DMS53 treated with DMSO at 0.1 percent for 48 hours (cell line): ENCODE measurements around the gene MS4A15.
A peak's percentile ranks its signal among the peaks of the same experiment; 100 is the strongest.
"Not testable (repeated sequence)": the region's sequence is repeated elsewhere in the genome, so short reads cannot be mapped to it uniquely, and the experiment has no call there.

Experiments
- DNase-seq: peaks from one replicate; lab custom pipeline; 2025; ENCODE audit not compliant: unreplicated experiment; lab: John Stamatoyannopoulos, UW

The MS4A15 gene

GRCh38 chr11:60753309-60753708 is 3.4 kb upstream of the MS4A15 start:
- no peak for DNase-seq

- DNase-seq = no peak
Measured at GRCh38 chr11:60754887-60755286, 1.8 kb upstream of the MS4A15 start.

- no peak for DNase-seq
Measured at GRCh38 chr11:60757231-60757800, 649 bp downstream of the MS4A15 start.

GRCh38 chr11:60758671-60759070 is 2.0 kb downstream of the MS4A15 start:
- not testable (repeated sequence) for DNase-seq

GRCh38 chr11:60759438-60760225 is 3.0 kb downstream of the MS4A15 start:
- not testable (repeated sequence) for DNase-seq

GRCh38 chr11:60761436-60762190 is 4.9 kb downstream of the MS4A15 start:
- no peak for DNase-seq

- DNase-seq = peak; percentile 19
Measured at GRCh38 chr11:60762851-60763691, 6.4 kb downstream of the MS4A15 start.

GRCh38 chr11:60763692-60764369 is 7.2 kb downstream of the MS4A15 start:
- DNase-seq = no peak

- no peak for DNase-seq
Measured at GRCh38 chr11:60764879-60765278, 8.2 kb downstream of the MS4A15 start.

GRCh38 chr11:60765355-60765754 is 8.7 kb downstream of the MS4A15 start:
- no peak for DNase-seq

GRCh38 chr11:60766547-60766946 is 9.9 kb downstream of the MS4A15 start:
- DNase-seq = no peak

- DNase-seq = no peak
Measured at GRCh38 chr11:60767388-60767811, 10.7 kb downstream of the MS4A15 start.

- no peak for DNase-seq
Measured at GRCh38 chr11:60768202-60768601, 11.5 kb downstream of the MS4A15 start.

- DNase-seq = no peak
Measured at GRCh38 chr11:60769273-60769672, 12.6 kb downstream of the MS4A15 start.

- no peak for DNase-seq
Measured at GRCh38 chr11:60769811-60770210, 13.1 kb downstream of the MS4A15 start.

GRCh38 chr11:60771146-60771545 is 14.5 kb downstream of the MS4A15 start:
- no peak for DNase-seq

GRCh38 chr11:60771879-60772525 is 15.3 kb downstream of the MS4A15 start:
- no peak for DNase-seq

- no peak for DNase-seq
Measured at GRCh38 chr11:60772666-60773065, 16.0 kb downstream of the MS4A15 start.

GRCh38 chr11:60774726-60775125 is 18.1 kb downstream of the MS4A15 start:
- no peak for DNase-seq

GRCh38 chr11:60775420-60775961 is 18.8 kb downstream of the MS4A15 start:
- DNase-seq = peak; percentile 90
